IPS DF 19.7 (cell line): Measurements from ENCODE around the gene CAPN13.

Source experiments
- DNase-seq: peaks from one replicate; pipeline ENCODE4 v3.0.0-alpha.2; 2013; ENCODE audit warnings: low read depth, low spot score

CAPN13 gene

GRCh38 chr2:30730736-30731647, 76.3 kb downstream of the CAPN13 start:
- no peak for DNase-seq

DNA sequence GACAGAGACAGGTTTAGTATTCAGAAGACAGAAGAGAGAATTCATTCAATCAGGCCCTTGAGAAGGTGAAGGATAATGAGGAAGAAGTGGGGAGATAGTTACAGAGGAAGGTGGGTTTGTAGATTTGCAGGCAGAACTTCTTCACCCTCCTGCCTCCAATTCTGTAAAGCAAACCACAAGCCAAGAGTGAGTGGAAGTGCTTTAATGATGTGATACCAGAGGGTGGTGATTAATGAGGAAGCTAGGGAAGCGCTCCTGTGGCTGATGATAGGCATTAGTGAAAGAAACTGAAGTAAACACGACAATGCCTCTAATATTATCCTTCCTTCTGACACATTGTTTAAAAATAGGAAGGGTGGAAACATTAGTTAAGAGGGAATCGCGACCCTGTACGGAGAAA, 78.2 kb downstream of the CAPN13 start:
- no peak for DNase-seq

DNA sequence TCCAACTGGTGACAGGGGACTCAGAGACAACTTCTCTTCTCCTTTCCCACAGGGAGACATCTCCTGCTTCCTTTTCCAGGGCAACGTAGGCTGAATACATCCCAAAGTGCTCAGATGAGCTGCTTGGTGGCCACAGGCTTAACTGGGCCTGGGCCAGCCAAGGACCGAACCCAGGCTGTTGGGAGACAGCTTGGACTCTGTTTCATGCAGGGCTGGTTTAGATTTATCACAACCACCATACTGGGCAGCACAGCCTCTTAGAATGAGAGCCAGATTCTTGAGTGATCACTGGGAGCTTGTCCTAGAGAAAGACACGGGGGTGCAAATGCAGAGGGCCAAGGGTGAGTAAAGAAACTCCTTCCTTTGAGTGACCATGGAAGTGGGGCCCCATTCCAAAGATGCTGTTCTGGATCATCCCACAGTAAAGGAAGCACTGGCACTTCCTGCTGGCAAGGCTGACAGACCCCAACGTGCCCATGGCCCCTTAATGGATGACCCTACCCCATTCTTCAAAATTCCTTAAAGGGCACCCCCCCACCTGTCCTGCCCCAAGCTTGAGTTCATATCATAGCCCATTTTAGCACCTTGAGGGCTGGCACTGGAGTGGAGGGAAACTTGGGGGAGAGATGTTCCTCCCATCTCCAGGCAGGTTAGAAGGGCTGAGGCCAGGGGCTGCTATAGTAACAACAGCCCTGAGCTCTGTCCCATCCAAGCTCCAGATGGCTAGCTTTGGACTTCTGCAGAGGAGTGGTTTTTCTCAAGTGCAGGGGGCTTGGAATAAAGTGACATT, 84.1 kb downstream of the CAPN13 start:
- DNase-seq = no peak

- no peak for DNase-seq
These were observed 85.3 kb downstream of the CAPN13 start for GRCh38 chr2:30721668-30722647.

DNA sequence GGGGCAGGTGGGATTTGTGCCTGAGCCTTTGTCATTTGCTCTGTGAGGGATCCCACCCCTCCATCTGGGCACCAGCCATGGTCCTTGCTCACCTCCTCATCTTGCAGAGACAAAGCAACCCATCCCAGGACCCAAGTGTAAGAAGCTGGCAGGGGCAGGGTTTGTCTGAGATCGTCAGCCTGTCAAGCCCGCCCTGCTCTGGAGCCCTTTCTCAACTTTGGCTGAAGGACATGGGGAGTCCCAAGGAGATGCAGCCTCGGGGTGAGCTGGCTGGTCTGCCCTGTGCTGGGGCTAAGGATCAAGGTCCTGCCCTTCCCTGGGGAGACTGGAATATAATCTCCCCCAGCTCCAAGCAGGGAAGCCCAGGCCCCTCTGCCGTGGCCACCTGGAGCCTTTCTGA, 86.0 kb downstream of the CAPN13 start:
- DNase-seq = no peak

- no peak for DNase-seq
These were observed 90.1 kb downstream of the CAPN13 start for GRCh38 chr2:30717081-30717650.

DNA sequence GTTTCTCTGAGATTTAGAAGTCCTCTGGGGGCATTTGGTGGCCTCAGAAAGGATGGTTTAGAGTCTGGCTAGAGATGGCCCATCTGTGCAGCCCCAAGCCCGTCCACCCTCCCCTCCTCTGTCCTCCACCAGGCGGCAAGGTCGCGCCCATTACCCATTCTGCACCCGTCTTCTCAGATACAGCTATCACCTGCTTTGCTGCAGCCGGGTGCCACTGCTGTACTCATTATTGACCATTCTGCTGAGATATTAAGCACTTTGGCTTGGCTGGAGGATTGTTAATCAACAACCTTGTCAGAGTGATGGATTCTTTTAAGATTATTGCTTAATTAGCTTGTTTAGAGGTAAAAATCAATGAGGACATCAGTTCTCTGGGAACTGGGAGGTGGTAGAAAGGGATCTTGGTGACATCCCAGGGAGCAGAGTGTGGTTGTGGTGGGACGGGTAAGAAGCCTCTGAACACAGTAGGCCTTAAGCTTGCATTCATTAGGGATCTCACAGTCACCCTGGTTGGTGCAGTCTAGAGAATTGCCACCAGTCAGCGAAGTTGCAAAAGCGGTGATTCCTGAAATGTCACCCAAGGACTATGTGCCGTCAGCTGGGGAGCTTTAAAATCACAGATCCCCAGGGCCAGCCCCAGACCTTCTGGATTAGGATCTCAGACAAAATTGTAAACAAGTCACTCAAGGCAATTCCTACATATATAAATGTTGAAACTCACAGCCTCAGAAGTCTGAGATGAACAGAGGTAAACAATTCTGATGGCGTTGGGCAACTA, 90.9 kb downstream of the CAPN13 start:
- DNase-seq = no peak

DNA sequence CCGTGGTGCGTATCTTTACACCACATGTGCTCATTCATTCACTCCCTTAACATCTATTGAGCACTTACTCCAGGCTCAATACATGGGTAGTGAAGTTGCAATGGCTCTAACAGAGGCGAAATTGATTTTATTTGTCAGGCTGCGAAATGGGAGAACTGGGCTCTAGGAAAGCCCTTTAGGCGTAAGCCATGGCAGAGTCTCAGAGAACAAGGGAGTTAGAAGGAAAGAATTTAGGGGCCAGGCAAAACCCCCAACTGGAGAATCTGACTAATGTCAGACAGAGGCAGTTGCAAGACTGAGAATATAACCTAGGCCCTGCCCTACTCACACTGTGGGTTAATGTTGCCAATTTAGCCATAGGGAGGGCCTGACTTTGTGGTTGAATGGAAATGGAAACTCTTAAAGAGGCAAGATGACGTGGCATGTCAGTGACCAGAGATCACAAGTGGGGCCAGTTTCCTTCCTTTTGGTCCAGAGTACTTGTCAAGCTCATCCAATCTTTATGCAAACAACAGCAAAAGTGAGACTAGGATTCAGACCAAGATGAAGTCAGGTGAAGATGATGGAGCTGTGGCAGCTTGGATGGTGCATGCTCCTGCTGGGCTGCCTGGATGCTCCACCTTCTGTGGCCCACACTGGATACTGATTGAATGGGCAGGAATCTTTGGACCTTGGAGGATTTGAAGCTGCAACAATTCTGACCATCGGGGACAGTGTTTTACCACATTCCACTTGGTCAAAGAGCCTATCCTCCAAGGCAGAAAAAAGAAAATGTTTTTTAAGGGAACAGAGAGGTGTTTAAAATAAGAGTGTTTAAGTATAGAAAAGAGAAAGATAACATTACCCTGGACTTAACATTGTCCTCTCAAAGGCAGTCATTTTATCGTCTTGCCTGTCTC, 92.2 kb downstream of the CAPN13 start:
- DNase-seq = no peak

GRCh38 chr2:30713698-30714097, 93.5 kb downstream of the CAPN13 start:
- no peak for DNase-seq

DNA sequence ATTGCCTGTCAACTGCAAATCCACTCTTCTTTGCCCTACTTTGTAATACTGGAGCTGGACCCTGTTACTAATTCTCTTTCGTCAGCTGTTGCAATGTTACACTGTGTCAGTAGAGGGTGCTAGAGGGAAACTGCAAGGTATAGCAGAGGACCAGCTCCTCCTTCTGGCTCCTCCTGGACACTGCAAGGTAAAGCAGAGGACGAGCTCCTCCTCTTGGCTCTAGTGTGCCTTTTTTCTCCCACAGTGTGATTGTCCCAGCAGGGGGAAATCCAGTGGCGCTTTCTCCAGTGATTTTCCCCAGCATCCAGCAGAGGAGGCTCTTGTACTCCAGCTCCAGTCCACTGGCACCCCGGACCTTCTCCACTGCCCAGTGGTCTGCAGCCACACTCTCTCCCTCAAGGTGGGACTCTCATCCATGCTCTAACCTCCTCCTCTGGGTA, 95.6 kb downstream of the CAPN13 start:
- peak; percentile 72 for DNase-seq

- no peak for DNase-seq
These were observed 96.8 kb downstream of the CAPN13 start for GRCh38 chr2:30710461-30710860.

GRCh38 chr2:30710016-30710415, 97.2 kb downstream of the CAPN13 start:
- no peak for DNase-seq

- no peak for DNase-seq
These were observed 97.7 kb downstream of the CAPN13 start for GRCh38 chr2:30709516-30709915.

GRCh38 chr2:30708491-30709290, 98.6 kb downstream of the CAPN13 start:
- DNase-seq = no peak

DNA sequence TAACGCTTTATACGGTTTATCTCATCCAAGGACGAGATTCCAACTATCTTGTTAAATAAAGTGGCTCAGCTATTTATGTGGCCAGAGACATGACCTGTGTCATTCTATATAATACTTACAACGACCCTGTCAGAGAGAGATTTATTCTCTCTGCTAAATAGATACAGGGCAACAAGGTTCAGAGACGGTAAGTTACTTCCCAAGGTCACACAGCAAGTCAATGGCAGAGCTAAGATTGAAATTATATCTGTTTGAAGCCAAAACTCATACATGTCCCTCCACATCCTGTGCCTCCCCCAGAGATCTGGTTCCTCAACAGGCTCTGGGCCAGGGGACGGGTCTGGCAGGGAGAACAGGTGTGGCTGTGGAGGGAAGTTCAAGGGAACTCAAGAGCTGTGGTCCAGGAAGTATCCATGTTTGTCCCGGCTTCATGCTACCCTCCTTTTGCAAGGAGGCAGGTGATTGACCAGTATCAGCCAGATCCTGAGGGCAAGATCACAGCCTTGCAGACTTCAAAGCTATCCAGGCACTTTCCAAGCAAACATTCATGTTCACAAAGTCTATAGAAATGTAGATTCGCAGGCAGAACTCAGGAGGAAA, 99.8 kb downstream of the CAPN13 start:
- DNase-seq = no peak

DNA sequence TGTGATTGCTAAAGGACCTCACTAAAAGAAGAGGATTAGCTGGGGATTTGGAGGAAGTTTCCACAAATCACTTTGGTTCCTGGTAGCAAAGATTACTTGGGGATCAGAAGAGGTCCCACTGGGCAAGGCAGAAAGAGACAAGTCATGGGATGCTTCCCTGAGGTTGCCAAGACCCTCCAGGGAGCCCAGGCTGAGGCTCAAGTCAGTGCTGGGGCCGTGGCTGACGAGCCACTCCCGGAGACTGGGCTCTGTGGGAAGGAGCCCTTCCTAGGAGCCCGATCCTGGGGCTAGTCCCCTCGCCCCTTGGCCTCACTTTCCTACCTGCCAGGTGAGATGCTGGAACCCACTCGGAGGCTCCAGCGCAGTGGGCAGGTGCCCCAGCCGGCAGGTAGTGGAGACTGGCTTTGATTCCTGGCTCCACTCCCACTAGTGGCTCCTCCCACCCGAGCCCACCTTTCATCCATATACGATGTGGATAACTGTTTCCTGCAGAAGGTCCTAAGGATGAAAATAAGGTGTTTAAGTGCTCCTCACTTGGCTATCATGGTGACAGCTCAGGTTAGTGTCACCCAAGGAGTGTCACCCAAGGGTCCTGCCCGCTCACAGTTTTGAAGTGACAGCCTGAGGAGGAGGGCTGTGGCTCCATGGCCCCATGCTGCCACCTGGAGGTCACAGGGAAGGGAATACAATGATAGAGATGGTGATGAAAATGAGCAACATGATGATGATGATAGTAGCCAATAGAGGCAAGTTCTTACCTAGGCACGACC, 100.5 kb downstream of the CAPN13 start:
- DNase-seq = no peak
